Measurements from ENCODE around the gene SPAG16. TPM values are rescaled to one million over a fixed set of nuclear protein-coding genes. Genes with fewer than 3 reads are reported as not detected.

Gene SPAG16
- polyA plus RNA-seq, 1 of the 3 experiments (the other 2 are of a cell fraction), result 29.5 TPM

DNA sequence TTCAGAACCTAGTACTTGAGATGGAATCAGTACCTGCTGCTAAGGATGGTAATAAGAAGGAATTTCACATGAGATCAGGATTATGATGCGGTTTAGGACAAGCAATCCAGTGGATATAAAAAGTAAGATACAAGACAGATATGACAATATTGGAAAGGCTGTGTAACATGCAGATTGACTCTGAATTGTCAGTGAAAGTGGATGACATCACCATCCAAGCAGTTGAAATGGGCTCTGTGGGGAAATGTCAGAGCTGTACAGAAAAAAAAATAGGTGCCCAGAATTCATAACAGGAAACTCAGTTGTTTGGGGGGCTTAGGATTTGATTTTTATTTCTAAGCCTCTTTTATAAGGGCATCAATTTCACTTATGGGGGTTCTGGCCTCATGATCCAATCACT is 438.3 kb downstream of the SPAG16 start:
- Histone ChIP-seq H3K9me3 (0 out of 2 replicates have a peak, but pooled peaks cover 3% of the 10 kb centered on the region), H3K4me2 (no peak overlapping the region), H3K4me1 (ENCODE audit: control insufficient read depth in 1 of 2, insufficient read depth in 2 of 2, low read depth in 1 of 2, low read length in 1 of 2) (no peaks in the 10 kb centered on the region; a peak in 1 of 4 replicates), H4K20me1 (ENCODE audit: insufficient read depth) (no peaks in the 10 kb centered on the region), H2AFZ (ENCODE audit: low read depth) (no peak overlapping the region), H3K9ac (no peak overlapping the region), H3K27ac (ENCODE audit: low read depth in 2 of 2, low read length in 1 of 2) (no peak overlapping the region), H3K36me3 (replicated peaks in 1 of 2; ENCODE audit: control insufficient read depth in 1 of 2, insufficient read depth in 2 of 2, low read length in 1 of 2) (no peaks in the 10 kb centered on the region), H3F3A (replicated peaks; ENCODE audit: insufficient read depth) (no peaks in the 10 kb centered on the region), H3K4me3 (ENCODE audit: low read depth in 2 of 2, low read length in 1 of 2) (no peak overlapping the region), H3K27me3 (ENCODE audit: insufficient read depth) (no peaks in the 10 kb centered on the region), H3K79me2 (ENCODE audit: insufficient read depth) (no peaks in the 10 kb centered on the region), H3K9me2 (no peaks in the 10 kb centered on the region)
- 74% methylated on average over 1 of the region's 1 CpG for WGBS (ENCODE audit: low lambda C conversion rate)
- no peak for DNase-seq
- POLR2A ChIA-PET, result no interaction called here
- CTCF ChIA-PET, result no interaction called here
- no peak for TF ChIP-seq TEAD4 (IDR thresholded peaks at IDR 0.05; ENCODE audit: borderline replicate concordance, insufficient read depth)
- TF ChIP-seq, protein P1, sequence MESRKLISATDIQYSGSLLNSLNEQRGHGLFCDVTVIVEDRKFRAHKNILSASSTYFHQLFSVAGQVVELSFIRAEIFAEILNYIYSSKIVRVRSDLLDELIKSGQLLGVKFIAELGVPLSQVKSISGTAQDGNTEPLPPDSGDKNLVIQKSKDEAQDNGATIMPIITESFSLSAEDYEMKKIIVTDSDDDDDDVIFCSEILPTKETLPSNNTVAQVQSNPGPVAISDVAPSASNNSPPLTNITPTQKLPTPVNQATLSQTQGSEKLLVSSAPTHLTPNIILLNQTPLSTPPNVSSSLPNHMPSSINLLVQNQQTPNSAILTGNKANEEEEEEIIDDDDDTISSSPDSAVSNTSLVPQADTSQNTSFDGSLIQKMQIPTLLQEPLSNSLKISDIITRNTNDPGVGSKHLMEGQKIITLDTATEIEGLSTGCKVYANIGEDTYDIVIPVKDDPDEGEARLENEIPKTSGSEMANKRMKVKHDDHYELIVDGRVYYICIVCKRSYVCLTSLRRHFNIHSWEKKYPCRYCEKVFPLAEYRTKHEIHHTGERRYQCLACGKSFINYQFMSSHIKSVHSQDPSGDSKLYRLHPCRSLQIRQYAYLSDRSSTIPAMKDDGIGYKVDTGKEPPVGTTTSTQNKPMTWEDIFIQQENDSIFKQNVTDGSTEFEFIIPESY (IDR thresholded peaks at IDR 0.05; ENCODE audit: borderline replicate concordance, low read depth), result no peak
- no peak for TF ChIP-seq YY1 (IDR thresholded peaks at IDR 0.05; ENCODE audit: low read depth)
- TF ChIP-seq RXRA (IDR thresholded peaks at IDR 0.05; ENCODE audit: borderline replicate concordance, low read depth), result no peak
- TF ChIP-seq FOSL2 (IDR thresholded peaks at IDR 0.05; ENCODE audit: borderline replicate concordance, low read depth), result no peak
- no peak for TF ChIP-seq GATA2 (CRISPR knock-in tag; IDR thresholded peaks at IDR 0.05)
- no peak for TF ChIP-seq EZH2phosphoT487 (IDR thresholded peaks at IDR 0.05; ENCODE audit: borderline replicate concordance, low read depth)
- TF ChIP-seq, protein P2, sequence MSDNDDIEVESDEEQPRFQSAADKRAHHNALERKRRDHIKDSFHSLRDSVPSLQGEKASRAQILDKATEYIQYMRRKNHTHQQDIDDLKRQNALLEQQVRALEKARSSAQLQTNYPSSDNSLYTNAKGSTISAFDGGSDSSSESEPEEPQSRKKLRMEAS (IDR thresholded peaks at IDR 0.05; ENCODE audit: low read depth), result no peak
- no peak for TF ChIP-seq NRF1 (IDR thresholded peaks at IDR 0.05; ENCODE audit: low read depth, low read length)
- TF ChIP-seq, protein P3, sequence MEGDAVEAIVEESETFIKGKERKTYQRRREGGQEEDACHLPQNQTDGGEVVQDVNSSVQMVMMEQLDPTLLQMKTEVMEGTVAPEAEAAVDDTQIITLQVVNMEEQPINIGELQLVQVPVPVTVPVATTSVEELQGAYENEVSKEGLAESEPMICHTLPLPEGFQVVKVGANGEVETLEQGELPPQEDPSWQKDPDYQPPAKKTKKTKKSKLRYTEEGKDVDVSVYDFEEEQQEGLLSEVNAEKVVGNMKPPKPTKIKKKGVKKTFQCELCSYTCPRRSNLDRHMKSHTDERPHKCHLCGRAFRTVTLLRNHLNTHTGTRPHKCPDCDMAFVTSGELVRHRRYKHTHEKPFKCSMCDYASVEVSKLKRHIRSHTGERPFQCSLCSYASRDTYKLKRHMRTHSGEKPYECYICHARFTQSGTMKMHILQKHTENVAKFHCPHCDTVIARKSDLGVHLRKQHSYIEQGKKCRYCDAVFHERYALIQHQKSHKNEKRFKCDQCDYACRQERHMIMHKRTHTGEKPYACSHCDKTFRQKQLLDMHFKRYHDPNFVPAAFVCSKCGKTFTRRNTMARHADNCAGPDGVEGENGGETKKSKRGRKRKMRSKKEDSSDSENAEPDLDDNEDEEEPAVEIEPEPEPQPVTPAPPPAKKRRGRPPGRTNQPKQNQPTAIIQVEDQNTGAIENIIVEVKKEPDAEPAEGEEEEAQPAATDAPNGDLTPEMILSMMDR (IDR thresholded peaks at IDR 0.05), result no peak
- no peak for TF ChIP-seq MEF2A (IDR thresholded peaks at IDR 0.05; ENCODE audit: borderline replicate concordance, low read depth)
- TF ChIP-seq, protein P4, sequence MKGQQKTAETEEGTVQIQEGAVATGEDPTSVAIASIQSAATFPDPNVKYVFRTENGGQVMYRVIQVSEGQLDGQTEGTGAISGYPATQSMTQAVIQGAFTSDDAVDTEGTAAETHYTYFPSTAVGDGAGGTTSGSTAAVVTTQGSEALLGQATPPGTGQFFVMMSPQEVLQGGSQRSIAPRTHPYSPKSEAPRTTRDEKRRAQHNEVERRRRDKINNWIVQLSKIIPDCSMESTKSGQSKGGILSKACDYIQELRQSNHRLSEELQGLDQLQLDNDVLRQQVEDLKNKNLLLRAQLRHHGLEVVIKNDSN (IDR thresholded peaks at IDR 0.05; ENCODE audit: borderline replicate concordance, low read depth), result no peak
